K562 (cell line): ENCODE data around the gene RALA. TPM values are rescaled to one million over a fixed set of nuclear protein-coding genes. Genes with fewer than 3 reads are reported as not detected.

Experiments
- ARID3B ChIP-seq: fragments of 250-450 bp; sonication (Bioruptor Pico); IDR thresholded peaks from 2 replicates; pipeline ENCODE4 v1.4.0; 2020; ENCODE audit warnings: borderline replicate concordance
- ATF2 ChIP-seq: sonication (generic); formaldehyde crosslinking; IDR thresholded peaks from 2 replicates; pipeline ENCODE4 v1.8.1; 2022; ENCODE audit warnings: missing genetic modification reagents
- CLOCK ChIP-seq: fragments of 250-450 bp; sonication (Bioruptor Pico); IDR thresholded peaks from 2 replicates; pipeline ENCODE4 v1.4.0; 2020; ENCODE audit warnings: mild to moderate bottlenecking, moderate library complexity, borderline replicate concordance
- CTCFL ChIP-seq: IDR thresholded peaks from 2 replicates; pipeline ENCODE4 v1.6.1; 2011; ENCODE audit warnings: borderline replicate concordance, low read depth, mild to moderate bottlenecking, moderate library complexity, low read length; ENCODE audit not compliant: insufficient read depth, poor library complexity, severe bottlenecking
- DEAF1 ChIP-seq: fragments of 450-650 bp; formaldehyde crosslinking; IDR thresholded peaks from 2 replicates; pipeline ENCODE4 v1.4.0; 2020; ENCODE audit warnings: mild to moderate bottlenecking, moderate library complexity
- EGR1 ChIP-seq: fragments of 450-650 bp; conservative IDR thresholded peaks from 2 replicates; pipeline ENCODE4 v1.6.1; 2017; ENCODE audit warnings: mild to moderate bottlenecking
- ELK3 ChIP-seq: fragments of 450-650 bp; formaldehyde crosslinking; IDR thresholded peaks from 2 replicates; pipeline ENCODE4 v1.4.0; 2020; ENCODE audit warnings: mild to moderate bottlenecking
- HIVEP1 ChIP-seq: fragments of 250-450 bp; sonication (Bioruptor Pico); IDR thresholded peaks from 2 replicates; pipeline ENCODE4 v1.4.0; 2020; ENCODE audit warnings: mild to moderate bottlenecking
- OTX1 ChIP-seq: fragments of 450-650 bp; formaldehyde crosslinking; IDR thresholded peaks from 2 replicates; pipeline ENCODE4 v1.4.0; 2022; ENCODE audit warnings: mild to moderate bottlenecking
- POLR2G ChIP-seq: fragments of 200-400 bp; formaldehyde crosslinking; IDR thresholded peaks from 2 replicates; pipeline ENCODE4 v1.6.1; 2017; ENCODE audit warnings: low read depth, mild to moderate bottlenecking, antibody characterized with exemption, low read length, moderate library complexity
- RBM22 ChIP-seq: fragments of 200-400 bp; formaldehyde crosslinking; IDR thresholded peaks from 2 replicates; pipeline ENCODE4 v1.6.1; 2018; ENCODE audit warnings: low read length, low read depth; ENCODE audit not compliant: poor library complexity, severe bottlenecking
- RFX5 ChIP-seq: IDR thresholded peaks from 2 replicates; pipeline ENCODE4 v1.6.1; 2011; ENCODE audit warnings: low read depth, mild to moderate bottlenecking, improper control_type of control experiment, low read length
- SAP30 ChIP-seq: fragments of 200-600 bp; sonication (generic); IDR thresholded peaks from 2 replicates; pipeline ENCODE4 v1.6.1; 2012; ENCODE audit warnings: borderline replicate concordance, low read depth, mild to moderate bottlenecking, moderate library complexity, low read length, control low read depth, inconsistent platforms; ENCODE audit not compliant: insufficient read depth, poor library complexity, severe bottlenecking
- STAT5B ChIP-seq: fragments of 250-450 bp; sonication (Bioruptor Pico); IDR thresholded peaks from 2 replicates; pipeline ENCODE4 v1.8.0; 2021; ENCODE audit warnings: mild to moderate bottlenecking, inconsistent platforms
- TCF7 ChIP-seq: sonication (generic); IDR thresholded peaks from 2 replicates; pipeline ENCODE4 v1.6.1; 2016; ENCODE audit warnings: antibody characterized with exemption, borderline replicate concordance
- ZNF121 ChIP-seq: sonication (generic); formaldehyde crosslinking; conservative IDR thresholded peaks from 2 replicates; pipeline ENCODE4 v1.8.0; 2022; ENCODE audit warnings: missing genetic modification reagents
- polyA plus RNA-seq, 8 experiments: library from polyadenylated mRNA; depleted of rRNA in 4 of 8; stranded (reverse) in 5 of 8; unstranded in 3 of 8; fragments of >200 nt; fragmentation: Nextera tagmentation in 2 of 8; fragmentation: Illumina TruSeq in 1 of 8; extraction: Ambion mirVana in 2 of 8; extraction: Trizol in 1 of 8; gene quantifications; 2 replicates each; pipeline versions ENCODE4 v1.2.1 to v1.2.3, GENCODE V29; 2011 to 2014; ENCODE audit warnings: inconsistent platforms in 1 of 8, missing spikeins in 1 of 8
- total RNA-seq, 7 experiments: library from RNA; depleted of rRNA in 6 of 7; stranded (reverse); fragments of >200 nt in 6 of 7; fragmentation: Illumina TruSeq in 2 of 7; extraction: Trizol in 2 of 7; gene quantifications; 2 replicates each; pipeline versions ENCODE4 v1.2.1 to v1.2.3, GENCODE V29; 2011 to 2021; ENCODE audit warnings: low replicate concordance in 1 of 7

The RALA gene
- total and polyA plus RNA-seq, 9 of the 15 experiments (the other 6 are each of a cell fraction or from before 2014, with no cell fraction given) = 7.2 to 28.0 (median 25.7) TPM

- TF ChIP-seq HIVEP1 (CRISPR knock-in tag) = no peak
- no peak for TF ChIP-seq RFX5
- peak; percentile 38 for TF ChIP-seq SAP30
- peak; percentile 2; the same call in 1 of the 2 replicates for TF ChIP-seq DEAF1 (CRISPR knock-in tag)
- TF ChIP-seq OTX1 (CRISPR knock-in tag) = no peak
- no peak for TF ChIP-seq CTCFL
- no peak for TF ChIP-seq STAT5B (CRISPR knock-in tag)
- TF ChIP-seq ZNF121 (CRISPR knock-in tag) = no peak
- peak; percentile 95 for TF ChIP-seq POLR2G
- TF ChIP-seq EGR1 = peak; percentile 86
- TF ChIP-seq CLOCK (CRISPR knock-in tag) = no peak
- no peak for TF ChIP-seq TCF7
- no peak for TF ChIP-seq ELK3 (CRISPR knock-in tag)
- no peak for TF ChIP-seq ARID3B (CRISPR knock-in tag)
- peak; percentile 42 for TF ChIP-seq RBM22
- TF ChIP-seq ATF2 (CRISPR knock-in tag) = no peak
These were observed at the start of gene RALA (continued) for GRCh38 chr7:39623047-39623731.
